ENCODE measurements around the gene LRRC46. TPM values are rescaled to one million over a fixed set of nuclear protein-coding genes. Genes with fewer than 3 reads are reported as not detected.
A peak's percentile ranks its signal among the peaks of the same experiment; 100 is the strongest.

The LRRC46 gene
- total and polyA plus RNA-seq, 2 of the 13 experiments (the other 11 are each of a cell fraction or from before 2014, with no cell fraction given): 0.09 TPM

GRCh38 chr17:47840001-47840741 is 8.7 kb downstream of the LRRC46 start (continued):
- TF ChIP-seq TARDBP (CRISPR knock-in tag; IDR thresholded peaks at IDR 0.05) (no peak), BHLHE40 (IDR thresholded peaks at IDR 0.05; ENCODE audit: low read length) (no peak), SIX1 (CRISPR knock-in tag; IDR thresholded peaks at IDR 0.05; ENCODE audit: borderline replicate concordance) (no peak), PLRG1 (conservative IDR thresholded peaks at IDR 0.05) (no peak), ZNF33A (CRISPR knock-in tag; IDR thresholded peaks at IDR 0.05; ENCODE audit: borderline replicate concordance) (no peak), SOX6 (IDR thresholded peaks at IDR 0.05) (no peak), SOX6 (CRISPR knock-in tag; IDR thresholded peaks at IDR 0.05) (no peak), MEIS1 (CRISPR knock-in tag; IDR thresholded peaks at IDR 0.05; ENCODE audit: borderline replicate concordance) (no peak), HOMEZ (CRISPR knock-in tag; IDR thresholded peaks at IDR 0.05; ENCODE audit: low read depth) (no peak)

- Histone ChIP-seq H3K9me3 (ENCODE audit: low read length) (no peaks in the 10 kb centered on the region), H3K27me3 (ENCODE audit: control insufficient read depth in 1 of 2, insufficient read depth in 2 of 2, low read length in 2 of 2) (no peaks in the 10 kb centered on the region; a peak in 1 of 5 replicates), H4K20me1 (ENCODE audit: insufficient read depth, low read length) (no peaks in the 10 kb centered on the region), H3K27ac (ENCODE audit: extremely low read length, insufficient read depth, low read length) (peak within 1 kb of the TSS; percentile 66), H2AFZ (ENCODE audit: low read length) (peak within 1 kb of the TSS; percentile 42), H3K9ac (ENCODE audit: insufficient read depth, low read depth, low read length) (peak within 1 kb of the TSS; percentile 84), H3K4me1 (ENCODE audit: insufficient read depth, low read length) (peaks cover 72% of the 10 kb centered on the region), H3K36me3 (replicated peaks in 1 of 2; ENCODE audit: control insufficient read depth in 1 of 2, insufficient read depth in 2 of 2, low read length in 2 of 2) (no peaks in the 10 kb centered on the region; a peak in 2 of 5 replicates), H3K4me2 (ENCODE audit: low read depth, low read length) (peak within 1 kb of the TSS; percentile 89), H3K4me3 (replicated peaks in 1 of 3; ENCODE audit: insufficient read depth in 1 of 3, low read depth in 2 of 3, low read length in 3 of 3) (peak within 1 kb of the TSS; percentile 80 to 95 (median 84)), H3K79me2 (ENCODE audit: insufficient read depth, low read length) (peaks cover 10% of the 10 kb centered on the region)
- DNase-seq (ENCODE audit: low spot score): peak; percentile 87
- ChIA-PET POLR2A (interaction anchor here (0.9 to 2.8 kb wide), 17 partner anchors 10 to 192 kb away, joined by 3 to 56 read pairs (median 5); partner anchors contain the start of genes CDK5RAP3, KPNB1, LRRC46 and MRPL10), CTCF (ENCODE audit: low intra/inter-chr PET ratio, low total read pairs) (interaction anchor here (0.6 to 5.6 kb wide), 4 partner anchors 48 to 177 kb away, joined by 3 to 162 read pairs (median 7); partner anchors contain the start of genes CDK5RAP3 and SP2)
- TSS peak; percentile 88 for BruUV-seq (replicated peaks)
- WGBS (ENCODE audit: low lambda C conversion rate): under 1% methylated on average over 48 of the region's 55 CpGs
- FAIRE-seq: peak; percentile 83
- ATAC-seq: peak; percentile 86
- in situ Hi-C loops (cut with HindIII; ENCODE audit: extremely low pct_ligation_motif_present, low pct_unique_long_range_greater_than_20kb): loop anchor here (5.0 kb wide), 2 partner anchors 51 to 176 kb away; no protein-coding TSS in a partner anchor
- intact Hi-C loops (cut with micrococcal nuclease; ENCODE audit: unreplicated experiment): loop anchor here (1.0 kb wide), 4 partner anchors 49 to 177 kb away; no protein-coding TSS in a partner anchor
- no peak for TF ChIP-seq GPBP1L1 (CRISPR knock-in tag; IDR thresholded peaks at IDR 0.05)
- TF ChIP-seq ZNF354B (CRISPR knock-in tag; IDR thresholded peaks at IDR 0.05): 0 out of 2 replicates have a peak, but pooled peaks have one; percentile 27
- peak; percentile 71; the same call in 1 of the 2 replicates for TF ChIP-seq SMAD9 (CRISPR knock-in tag; IDR thresholded peaks at IDR 0.05)
- no peak for TF ChIP-seq ZNF891 (CRISPR knock-in tag; IDR thresholded peaks at IDR 0.05)
- no peak for TF ChIP-seq ZNF10 (CRISPR knock-in tag; IDR thresholded peaks at IDR 0.05; ENCODE audit: borderline replicate concordance, low read depth)
- peak; percentile 76; the same call in 1 of the 2 replicates for TF ChIP-seq ZNF800 (CRISPR knock-in tag; IDR thresholded peaks at IDR 0.05)
- TF ChIP-seq ZFYVE20 (CRISPR knock-in tag; IDR thresholded peaks at IDR 0.05; ENCODE audit: borderline replicate concordance, low read depth): no peak
Observed at GRCh38 chr17:47840742-47841487, 9.4 kb downstream of the LRRC46 start, which contains the start of gene SCRN2. Gene SCRN2, minus strand, starts transcription at chr17:47841273. Its CDS starts 430 bp downstream, at chr17:47840843.

All from HepG2 (cell line).